Mucosa of stomach (tissue), 1 donor: Measurements from ENCODE around the gene UAP1.
"Not testable (repeated sequence)": the region's sequence is repeated elsewhere in the genome, so short reads cannot be mapped to it uniquely, and the experiment has no call there.

ENCODE experiments used
- H3K27me3 ChIP-seq: one replicate; pipeline ENCODE4 v1.7.0; 2013; ENCODE audit warnings: mild to moderate bottlenecking, low read length; ENCODE audit not compliant: control insufficient read depth, insufficient read depth
- H3K36me3 ChIP-seq: one replicate; pipeline ENCODE4 v1.7.0; 2013; ENCODE audit warnings: low read length; ENCODE audit not compliant: control insufficient read depth, insufficient read depth
- H3K4me1 ChIP-seq: one replicate; pipeline ENCODE4 v1.7.0; 2013; ENCODE audit warnings: mild to moderate bottlenecking, low read length; ENCODE audit not compliant: control insufficient read depth, insufficient read depth
- H3K4me3 ChIP-seq: one replicate; pipeline ENCODE4 v1.7.0; 2013; ENCODE audit warnings: low read length
- H3K9ac ChIP-seq: one replicate; pipeline ENCODE4 v1.7.0; 2013; ENCODE audit warnings: mild to moderate bottlenecking, low read length, moderate library complexity
- H3K9me3 ChIP-seq: one replicate; pipeline ENCODE4 v1.7.0; 2013; ENCODE audit warnings: mild to moderate bottlenecking, low read length, moderate library complexity; ENCODE audit not compliant: control insufficient read depth
- donor health status: Pancreatic carcinoma.

Gene UAP1

GRCh38 chr1:162570718-162571117, 9.2 kb downstream of the UAP1 start:
- no peaks in the 10 kb centered on the region for H3K27me3 ChIP-seq
- H3K9ac ChIP-seq = no peak overlapping the region
- H3K36me3 ChIP-seq = no peaks in the 10 kb centered on the region
- no peaks in the 10 kb centered on the region for H3K9me3 ChIP-seq
- H3K4me1 ChIP-seq = peaks cover 23% of the 10 kb centered on the region
- H3K4me3 ChIP-seq = no peak overlapping the region

GRCh38 chr1:162571121-162571520, 9.6 kb downstream of the UAP1 start:
- not testable (repeated sequence) for H3K4me3 ChIP-seq, H3K36me3 ChIP-seq, H3K9me3 ChIP-seq, H3K27me3 ChIP-seq, H3K9ac ChIP-seq
- H3K4me1 ChIP-seq = peaks cover 23% of the 10 kb centered on the region

GRCh38 chr1:162571696-162572095, 10.2 kb downstream of the UAP1 start:
- H3K36me3 ChIP-seq = no peaks in the 10 kb centered on the region
- H3K27me3 ChIP-seq = no peaks in the 10 kb centered on the region
- H3K4me1 ChIP-seq = peaks cover 23% of the 10 kb centered on the region
- H3K9me3 ChIP-seq = no peaks in the 10 kb centered on the region
- no peak overlapping the region for H3K9ac ChIP-seq
- H3K4me3 ChIP-seq = no peak overlapping the region

- H3K9ac ChIP-seq = no peak overlapping the region
- H3K4me3 ChIP-seq = no peak overlapping the region
- H3K9me3 ChIP-seq = no peaks in the 10 kb centered on the region
- H3K4me1 ChIP-seq = peaks cover 23% of the 10 kb centered on the region
- no peaks in the 10 kb centered on the region for H3K27me3 ChIP-seq
- peaks cover 3% of the 10 kb centered on the region for H3K36me3 ChIP-seq
Observed at GRCh38 chr1:162573136-162573535, 11.6 kb downstream of the UAP1 start.

GRCh38 chr1:162578071-162578700, 16.7 kb downstream of the UAP1 start:
- Histone ChIP-seq H3K36me3 (peaks cover 7% of the 10 kb centered on the region), H3K9ac (no peak overlapping the region), H3K9me3 (no peaks in the 10 kb centered on the region), H3K4me1 (peaks cover 5% of the 10 kb centered on the region), H3K4me3 (no peak overlapping the region), H3K27me3 (no peaks in the 10 kb centered on the region)

GRCh38 chr1:162578936-162579335, 17.4 kb downstream of the UAP1 start:
- peaks cover 7% of the 10 kb centered on the region for H3K36me3 ChIP-seq
- no peaks in the 10 kb centered on the region for H3K9me3 ChIP-seq
- H3K9ac ChIP-seq = no peak overlapping the region
- no peaks in the 10 kb centered on the region for H3K4me1 ChIP-seq
- H3K4me3 ChIP-seq = no peak overlapping the region
- no peaks in the 10 kb centered on the region for H3K27me3 ChIP-seq

GRCh38 chr1:162580308-162580707, 18.8 kb downstream of the UAP1 start:
- no peaks in the 10 kb centered on the region for H3K27me3 ChIP-seq
- no peak overlapping the region for H3K4me3 ChIP-seq
- H3K36me3 ChIP-seq = peaks cover 7% of the 10 kb centered on the region
- no peaks in the 10 kb centered on the region for H3K4me1 ChIP-seq
- no peak overlapping the region for H3K9ac ChIP-seq
- no peaks in the 10 kb centered on the region for H3K9me3 ChIP-seq

- not testable (repeated sequence) for H3K36me3 ChIP-seq, H3K9me3 ChIP-seq, H3K9ac ChIP-seq, H3K4me3 ChIP-seq, H3K4me1 ChIP-seq, H3K27me3 ChIP-seq
Observed at GRCh38 chr1:162582901-162583300, 21.4 kb downstream of the UAP1 start.

- H3K9me3 ChIP-seq, H3K4me3 ChIP-seq, H3K27me3 ChIP-seq, H3K36me3 ChIP-seq, H3K9ac ChIP-seq, H3K4me1 ChIP-seq: not testable (repeated sequence)
Observed at GRCh38 chr1:162585101-162585500, 23.6 kb downstream of the UAP1 start.

- Histone ChIP-seq H3K4me3 (no peak overlapping the region), H3K36me3 (peaks cover 4% of the 10 kb centered on the region), H3K9me3 (no peaks in the 10 kb centered on the region), H3K4me1 (no peaks in the 10 kb centered on the region), H3K9ac (no peak overlapping the region), H3K27me3 (no peaks in the 10 kb centered on the region)
Observed at GRCh38 chr1:162587347-162587746, 25.8 kb downstream of the UAP1 start.

GRCh38 chr1:162587761-162588260, 26.3 kb downstream of the UAP1 start:
- H3K9me3 ChIP-seq = no peaks in the 10 kb centered on the region
- H3K9ac ChIP-seq = no peak overlapping the region
- H3K36me3 ChIP-seq = peaks cover 4% of the 10 kb centered on the region
- H3K4me3 ChIP-seq = no peak overlapping the region
- no peaks in the 10 kb centered on the region for H3K27me3 ChIP-seq
- H3K4me1 ChIP-seq = no peaks in the 10 kb centered on the region

- Histone ChIP-seq H3K9me3 (no peaks in the 10 kb centered on the region), H3K36me3 (peaks cover 9% of the 10 kb centered on the region), H3K4me3 (no peak overlapping the region), H3K4me1 (no peaks in the 10 kb centered on the region), H3K27me3 (no peaks in the 10 kb centered on the region), H3K9ac (no peak overlapping the region)
Observed at GRCh38 chr1:162590101-162590500, 28.6 kb downstream of the UAP1 start.

GRCh38 chr1:162590686-162591085, 29.2 kb downstream of the UAP1 start:
- Histone ChIP-seq H3K4me3 (no peak overlapping the region), H3K9me3 (no peaks in the 10 kb centered on the region), H3K36me3 (peaks cover 9% of the 10 kb centered on the region), H3K9ac (no peak overlapping the region), H3K27me3 (no peaks in the 10 kb centered on the region), H3K4me1 (no peaks in the 10 kb centered on the region)
